ENCODE results near the gene NNAT.

Gene NNAT

DNA sequence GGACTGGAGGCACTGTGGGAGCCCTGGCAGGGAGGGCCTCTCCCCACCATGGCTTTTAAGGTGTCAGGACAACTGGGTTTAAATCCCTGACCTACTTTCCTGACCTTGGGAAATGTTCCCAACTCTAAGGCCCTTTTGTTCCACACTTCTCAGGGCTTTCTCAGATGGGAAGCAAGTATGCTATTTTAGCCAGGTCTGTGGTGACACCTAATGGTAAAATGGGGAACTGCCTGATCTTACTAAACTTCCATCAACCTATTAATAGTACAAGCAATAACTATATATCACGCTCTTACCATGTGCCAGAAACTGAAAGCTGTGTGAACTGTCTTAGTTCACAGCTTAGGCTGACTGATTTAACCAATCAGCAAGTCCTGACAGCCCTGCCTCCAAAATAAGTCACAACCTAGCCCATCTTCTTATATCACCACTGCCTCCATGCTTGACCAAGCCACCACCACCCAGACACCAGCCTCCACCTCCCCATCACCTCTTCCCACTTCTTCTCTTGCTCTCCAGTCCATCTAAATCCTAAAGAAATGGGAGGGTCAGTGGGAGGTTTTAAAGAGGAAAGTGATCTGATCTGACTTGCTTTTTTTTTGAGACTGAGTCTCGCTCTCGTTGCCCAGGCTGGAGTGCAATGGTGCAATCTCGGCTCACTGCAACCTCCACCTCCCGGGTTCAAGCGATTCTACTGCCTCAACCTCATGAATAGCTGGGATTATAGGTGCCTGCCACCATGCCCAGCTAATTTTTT, 13.5 kb downstream of the NNAT start:
- H3K4me3 ChIP-seq (ENCODE audit: low read depth, low read length, poor library complexity, severe bottlenecking) = no peak overlapping the region
- no peaks in the 10 kb centered on the region for H3F3A ChIP-seq (ENCODE audit: insufficient read depth, low read length)
- H3K36me3 ChIP-seq (ENCODE audit: insufficient read depth, low read length) = no peaks in the 10 kb centered on the region
- no peak overlapping the region for H2AFZ ChIP-seq (ENCODE audit: low read length)
- H3K4me1 ChIP-seq (ENCODE audit: insufficient read depth, low read length, severe bottlenecking) = no peaks in the 10 kb centered on the region
- no peak for TF ChIP-seq EZH2 (IDR thresholded peaks at IDR 0.05; ENCODE audit: borderline replicate concordance, low read length)
- TF ChIP-seq, protein P1, sequence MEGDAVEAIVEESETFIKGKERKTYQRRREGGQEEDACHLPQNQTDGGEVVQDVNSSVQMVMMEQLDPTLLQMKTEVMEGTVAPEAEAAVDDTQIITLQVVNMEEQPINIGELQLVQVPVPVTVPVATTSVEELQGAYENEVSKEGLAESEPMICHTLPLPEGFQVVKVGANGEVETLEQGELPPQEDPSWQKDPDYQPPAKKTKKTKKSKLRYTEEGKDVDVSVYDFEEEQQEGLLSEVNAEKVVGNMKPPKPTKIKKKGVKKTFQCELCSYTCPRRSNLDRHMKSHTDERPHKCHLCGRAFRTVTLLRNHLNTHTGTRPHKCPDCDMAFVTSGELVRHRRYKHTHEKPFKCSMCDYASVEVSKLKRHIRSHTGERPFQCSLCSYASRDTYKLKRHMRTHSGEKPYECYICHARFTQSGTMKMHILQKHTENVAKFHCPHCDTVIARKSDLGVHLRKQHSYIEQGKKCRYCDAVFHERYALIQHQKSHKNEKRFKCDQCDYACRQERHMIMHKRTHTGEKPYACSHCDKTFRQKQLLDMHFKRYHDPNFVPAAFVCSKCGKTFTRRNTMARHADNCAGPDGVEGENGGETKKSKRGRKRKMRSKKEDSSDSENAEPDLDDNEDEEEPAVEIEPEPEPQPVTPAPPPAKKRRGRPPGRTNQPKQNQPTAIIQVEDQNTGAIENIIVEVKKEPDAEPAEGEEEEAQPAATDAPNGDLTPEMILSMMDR (IDR thresholded peaks at IDR 0.05; ENCODE audit: low read length) = peak; percentile 85
- no peak overlapping the region for H3K27ac ChIP-seq (ENCODE audit: low read depth, low read length, poor library complexity, severe bottlenecking)
- no peak overlapping the region for H3K4me2 ChIP-seq (ENCODE audit: low read length)
- H3K79me2 ChIP-seq (ENCODE audit: insufficient read depth, low read length) = no peaks in the 10 kb centered on the region
- no peaks in the 10 kb centered on the region for H3K27me3 ChIP-seq (ENCODE audit: insufficient read depth, low read length)
- H4K20me1 ChIP-seq (ENCODE audit: insufficient read depth, low read length) = no peaks in the 10 kb centered on the region
- H3K9me3 ChIP-seq (ENCODE audit: low read length) = no peaks in the 10 kb centered on the region
- H3K9me2 ChIP-seq (ENCODE audit: low read depth, low read length) = no peaks in the 10 kb centered on the region
- no peak overlapping the region for H3K9ac ChIP-seq (ENCODE audit: low read length)

DNA sequence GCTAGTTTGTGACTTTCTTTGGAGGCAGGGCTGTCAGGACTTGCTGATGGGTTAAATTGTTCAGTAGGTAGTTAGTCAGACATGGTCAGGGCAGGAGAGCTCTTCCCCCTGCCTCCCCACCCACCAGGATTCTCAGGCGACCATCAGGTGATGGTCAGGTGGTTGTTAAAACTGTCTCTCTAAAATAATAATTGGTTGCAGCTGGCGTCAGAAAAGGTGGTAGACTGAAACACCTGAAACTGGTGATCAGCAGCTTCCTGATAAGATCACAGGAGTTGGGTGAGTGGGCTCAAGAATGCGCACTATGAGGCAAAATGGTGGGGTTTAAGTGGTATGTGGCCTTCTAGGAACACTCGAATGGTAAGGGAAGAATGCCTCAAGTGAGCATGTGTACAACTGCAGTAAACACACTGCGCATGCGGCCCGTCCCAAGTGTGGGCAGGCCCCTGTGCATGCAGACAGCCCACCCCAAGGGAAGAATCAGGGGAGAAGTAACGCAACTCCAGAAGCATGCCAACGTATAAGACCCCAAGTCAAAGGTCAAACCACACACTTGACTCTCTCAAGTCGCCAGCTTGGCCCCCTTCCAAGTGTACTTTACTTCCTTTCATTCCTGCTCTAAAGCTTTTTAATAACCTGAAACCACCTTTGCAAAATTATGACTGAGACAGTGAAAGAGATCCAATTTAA, 14.5 kb downstream of the NNAT start:
- no peaks in the 10 kb centered on the region for H3K36me3 ChIP-seq (ENCODE audit: insufficient read depth, low read length)
- H3K4me1 ChIP-seq (ENCODE audit: insufficient read depth, low read length, severe bottlenecking) = no peaks in the 10 kb centered on the region
- H3K27me3 ChIP-seq (ENCODE audit: insufficient read depth, low read length) = no peaks in the 10 kb centered on the region
- H3K9ac ChIP-seq (ENCODE audit: low read length) = no peak overlapping the region
- H3K27ac ChIP-seq (ENCODE audit: low read depth, low read length, poor library complexity, severe bottlenecking) = no peak overlapping the region
- no peak overlapping the region for H2AFZ ChIP-seq (ENCODE audit: low read length)
- no peak for TF ChIP-seq EZH2 (IDR thresholded peaks at IDR 0.05; ENCODE audit: borderline replicate concordance, low read length)
- TF ChIP-seq, protein P1 (IDR thresholded peaks at IDR 0.05; ENCODE audit: low read length) = no peak
- H3K79me2 ChIP-seq (ENCODE audit: insufficient read depth, low read length) = no peaks in the 10 kb centered on the region
- no peaks in the 10 kb centered on the region for H3K9me2 ChIP-seq (ENCODE audit: low read depth, low read length)
- no peaks in the 10 kb centered on the region for H3F3A ChIP-seq (ENCODE audit: insufficient read depth, low read length)
- no peaks in the 10 kb centered on the region for H3K9me3 ChIP-seq (ENCODE audit: low read length)
- no peaks in the 10 kb centered on the region for H4K20me1 ChIP-seq (ENCODE audit: insufficient read depth, low read length)
- H3K4me2 ChIP-seq (ENCODE audit: low read length) = no peak overlapping the region
- H3K4me3 ChIP-seq (ENCODE audit: low read depth, low read length, poor library complexity, severe bottlenecking) = no peak overlapping the region

DNA sequence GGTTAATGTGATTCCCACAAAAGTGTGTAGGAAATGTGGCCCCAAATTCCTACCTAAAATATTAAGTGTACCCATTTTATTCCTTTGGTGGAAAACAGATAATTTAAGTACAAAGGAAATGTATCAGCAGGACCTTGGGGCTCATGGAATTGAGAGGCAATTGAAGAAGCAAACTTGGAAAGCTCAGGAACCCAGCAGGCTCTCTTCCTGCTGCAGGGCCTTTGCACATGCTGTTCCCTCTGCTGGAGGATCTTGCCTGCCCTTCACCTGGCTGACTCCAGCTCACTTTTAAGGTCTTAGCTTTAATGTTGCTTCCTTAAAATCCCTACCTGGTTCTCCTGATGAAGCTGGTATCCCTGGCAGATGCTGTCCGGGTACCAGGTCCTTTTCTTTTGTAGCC, 16.5 kb downstream of the NNAT start:
- Histone ChIP-seq H3K36me3 (ENCODE audit: insufficient read depth, low read length) (no peaks in the 10 kb centered on the region), H3K9me2 (ENCODE audit: low read depth, low read length) (no peaks in the 10 kb centered on the region), H3K9me3 (ENCODE audit: low read length) (no peaks in the 10 kb centered on the region), H3K27me3 (ENCODE audit: insufficient read depth, low read length) (no peaks in the 10 kb centered on the region), H3K4me3 (ENCODE audit: low read depth, low read length, poor library complexity, severe bottlenecking) (no peak overlapping the region), H4K20me1 (ENCODE audit: insufficient read depth, low read length) (no peaks in the 10 kb centered on the region), H3K27ac (ENCODE audit: low read depth, low read length, poor library complexity, severe bottlenecking) (no peak overlapping the region), H3K4me1 (ENCODE audit: insufficient read depth, low read length, severe bottlenecking) (no peaks in the 10 kb centered on the region), H3K9ac (ENCODE audit: low read length) (no peak overlapping the region), H3K79me2 (ENCODE audit: insufficient read depth, low read length) (no peaks in the 10 kb centered on the region), H3K4me2 (ENCODE audit: low read length) (no peak overlapping the region), H2AFZ (ENCODE audit: low read length) (no peak overlapping the region), H3F3A (ENCODE audit: insufficient read depth, low read length) (no peaks in the 10 kb centered on the region)
- TF ChIP-seq, protein P1 (IDR thresholded peaks at IDR 0.05; ENCODE audit: low read length) = no peak
- TF ChIP-seq EZH2 (IDR thresholded peaks at IDR 0.05; ENCODE audit: borderline replicate concordance, low read length) = no peak

Data from OCI-LY1 (cell line).